Measurements from ENCODE around the gene VKORC1L1.

DNA sequence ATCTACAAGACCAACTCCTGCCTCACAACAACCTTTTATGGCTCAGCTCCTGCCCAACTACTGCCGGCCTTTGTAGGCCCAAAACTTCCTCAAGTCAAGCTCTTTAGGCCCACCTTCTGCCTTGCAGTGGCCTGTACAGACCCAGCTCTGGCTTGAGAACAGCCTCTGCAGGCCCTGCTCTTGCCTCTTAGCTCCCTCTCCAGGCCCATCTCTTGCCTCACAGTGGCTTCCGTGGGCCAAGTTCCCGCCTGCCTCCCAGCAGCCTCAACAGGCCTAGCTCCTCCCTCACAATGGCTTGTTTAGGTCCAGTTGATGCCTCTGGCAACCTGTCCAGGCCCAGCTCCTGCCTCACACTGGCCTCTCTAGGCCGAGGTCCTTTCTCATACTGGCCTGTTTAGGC is 32.4 kb upstream of the VKORC1L1 start:
- TF ChIP-seq, protein P1, sequence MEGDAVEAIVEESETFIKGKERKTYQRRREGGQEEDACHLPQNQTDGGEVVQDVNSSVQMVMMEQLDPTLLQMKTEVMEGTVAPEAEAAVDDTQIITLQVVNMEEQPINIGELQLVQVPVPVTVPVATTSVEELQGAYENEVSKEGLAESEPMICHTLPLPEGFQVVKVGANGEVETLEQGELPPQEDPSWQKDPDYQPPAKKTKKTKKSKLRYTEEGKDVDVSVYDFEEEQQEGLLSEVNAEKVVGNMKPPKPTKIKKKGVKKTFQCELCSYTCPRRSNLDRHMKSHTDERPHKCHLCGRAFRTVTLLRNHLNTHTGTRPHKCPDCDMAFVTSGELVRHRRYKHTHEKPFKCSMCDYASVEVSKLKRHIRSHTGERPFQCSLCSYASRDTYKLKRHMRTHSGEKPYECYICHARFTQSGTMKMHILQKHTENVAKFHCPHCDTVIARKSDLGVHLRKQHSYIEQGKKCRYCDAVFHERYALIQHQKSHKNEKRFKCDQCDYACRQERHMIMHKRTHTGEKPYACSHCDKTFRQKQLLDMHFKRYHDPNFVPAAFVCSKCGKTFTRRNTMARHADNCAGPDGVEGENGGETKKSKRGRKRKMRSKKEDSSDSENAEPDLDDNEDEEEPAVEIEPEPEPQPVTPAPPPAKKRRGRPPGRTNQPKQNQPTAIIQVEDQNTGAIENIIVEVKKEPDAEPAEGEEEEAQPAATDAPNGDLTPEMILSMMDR (IDR thresholded peaks at IDR 0.05; ENCODE audit: low read depth, low read length) = no peak
- TF ChIP-seq EZH2phosphoT487 (IDR thresholded peaks at IDR 0.05; ENCODE audit: low read depth) = no peak

Data from OCI-LY3 (cell line).